Endothelial cell of umbilical vein (primary cell): ENCODE measurements around the gene GTF3C1. TPM values are rescaled to one million over a fixed set of nuclear protein-coding genes. Genes with fewer than 3 reads are reported as not detected.

Experiments used
- BruUV-seq: library from RNA; stranded (reverse); fragments of 400-500 nt; replicated peaks from 2 replicates; lab custom pipeline; 2021; lab: Mats Ljungman, UMichigan
- CTCF ChIA-PET: fragments of 300-600, 350-600 bp; sonication (Branson Sonifier 250); formaldehyde crosslinking; loops from one replicate; lab custom pipeline; 2021; ENCODE audit warnings: antibody characterized with exemption, inconsistent platforms; lab: Charles Lee
- POLR2A ChIA-PET: fragments of 300-600, 350-600 bp; sonication (Branson Sonifier 250); formaldehyde crosslinking; loops from one replicate; lab custom pipeline; 2021; ENCODE audit warnings: antibody characterized with exemption, inconsistent platforms; lab: Charles Lee
- DNase-seq: peaks from one replicate; pipeline ENCODE4 v3.0.0-alpha.2; 2011; ENCODE audit warnings: low read depth, low spot score
- FAIRE-seq: peaks from 2 replicates; lab custom pipeline; 2011; peaks lifted over from hg19 to GRCh38; lab: Jason Lieb, UNC
- H2AFZ ChIP-seq: 2 replicates; pipeline ENCODE4 v1.6.0; 2012; ENCODE audit warnings: low read depth, low read length, control low read depth, inconsistent platforms
- H3K27ac ChIP-seq: 2 replicates; pipeline ENCODE4 v1.5.1; 2011; ENCODE audit warnings: low read depth, mild to moderate bottlenecking, control low read depth, low read length, moderate library complexity; ENCODE audit not compliant: insufficient read depth
- H3K27me3 ChIP-seq, 2 experiments: 2 replicates each; pipeline versions ENCODE4 v1.6.0 to v1.6.1; 2011; ENCODE audit warnings: low read length in 2 of 2, mixed read lengths in 1 of 2; ENCODE audit not compliant: control insufficient read depth in 2 of 2, insufficient read depth in 2 of 2
- H3K36me3 ChIP-seq, 2 experiments: 2 replicates in 1 of 2; 3 replicates in 1 of 2; pipeline ENCODE4 v1.5.1; 2011; ENCODE audit warnings: low read length in 2 of 2, mild to moderate bottlenecking in 1 of 2, moderate library complexity in 1 of 2; ENCODE audit not compliant: control insufficient read depth in 2 of 2, insufficient read depth in 2 of 2; ENCODE audit errors: extremely low read depth in 1 of 2
- H3K4me1 ChIP-seq: 3 replicates; pipeline ENCODE4 v1.5.1; 2011; ENCODE audit warnings: mild to moderate bottlenecking, low read length; ENCODE audit not compliant: control insufficient read depth, insufficient read depth; ENCODE audit errors: extremely low read depth
- H3K4me2 ChIP-seq: 2 replicates; pipeline ENCODE4 v1.6.1; 2011; ENCODE audit warnings: low read length, control low read depth, mixed read lengths; ENCODE audit not compliant: insufficient read depth
- H3K4me3 ChIP-seq, 3 experiments: fragments of 200-600 bp in 1 of 3; sonication (generic), shearing (Covaris generic) in 1 of 3; replicated peaks in 1 of 3; 2 replicates each; pipeline ENCODE4 v1.5.1; 2011 to 2016; ENCODE audit warnings: control low read depth in 3 of 3, low read length in 3 of 3, mild to moderate bottlenecking in 2 of 3, inconsistent platforms in 1 of 3, low read depth in 1 of 3, moderate library complexity in 1 of 3; ENCODE audit not compliant: insufficient read depth in 1 of 3
- H3K79me2 ChIP-seq: 2 replicates; pipeline ENCODE4 v1.6.0; 2012; ENCODE audit warnings: low read length, inconsistent platforms; ENCODE audit not compliant: control insufficient read depth, insufficient read depth
- H3K9ac ChIP-seq: replicated peaks from 2 replicates; pipeline ENCODE3; 2011; ENCODE audit warnings: low read length, control low read depth; ENCODE audit not compliant: insufficient read depth; ENCODE audit errors: extremely low read depth
- H3K9me1 ChIP-seq: replicated peaks from 3 replicates; pipeline ENCODE4 v1.6.0; 2011; ENCODE audit warnings: mild to moderate bottlenecking, low read length; ENCODE audit not compliant: control insufficient read depth, insufficient read depth; ENCODE audit errors: extremely low read depth
- H3K9me3 ChIP-seq: replicated peaks from 2 replicates; pipeline ENCODE4 v1.5.1; 2012; ENCODE audit warnings: low read length, inconsistent platforms; ENCODE audit not compliant: control insufficient read depth, insufficient read depth
- H4K20me1 ChIP-seq: replicated peaks from 2 replicates; pipeline ENCODE3; 2011; ENCODE audit warnings: mild to moderate bottlenecking, low read length; ENCODE audit not compliant: control insufficient read depth, insufficient read depth; ENCODE audit errors: extremely low read depth
- CTCF ChIP-seq, 2 donors: IDR thresholded peaks; 1 replicate in 1 of 2; 2 replicates in 1 of 2; pipeline ENCODE4 v1.5.1; 2011; ENCODE audit warnings: low read length in 2 of 2, mild to moderate bottlenecking in 2 of 2, moderate library complexity in 2 of 2, control low read depth in 1 of 2, inconsistent platforms in 1 of 2, low read depth in 1 of 2; ENCODE audit not compliant: insufficient read depth in 1 of 2; ENCODE audit errors: extremely low read depth in 1 of 2
- EZH2 ChIP-seq: IDR thresholded peaks from 2 replicates; pipeline ENCODE4 v1.6.1; 2012; ENCODE audit warnings: borderline replicate concordance, low read depth, mild to moderate bottlenecking, moderate library complexity, low read length, inconsistent platforms; ENCODE audit not compliant: severe bottlenecking
- FOS ChIP-seq: IDR thresholded peaks from 2 replicates; pipeline ENCODE4 v1.6.1; 2011; ENCODE audit warnings: mild to moderate bottlenecking, low read length, moderate library complexity, borderline replicate concordance; ENCODE audit not compliant: insufficient read depth
- GATA2 ChIP-seq: IDR thresholded peaks from 2 replicates; pipeline ENCODE4 v1.7.0; 2011; ENCODE audit warnings: low read depth, mild to moderate bottlenecking, moderate library complexity, mixed read lengths, low read length; ENCODE audit not compliant: insufficient read length, insufficient read depth
- JUN ChIP-seq: IDR thresholded peaks from 2 replicates; pipeline ENCODE4 v1.6.1; 2011; ENCODE audit warnings: borderline replicate concordance, low read depth; ENCODE audit not compliant: insufficient read length, insufficient read depth
- MAX ChIP-seq: IDR thresholded peaks from 2 replicates; pipeline ENCODE4 v1.6.1; 2011; ENCODE audit not compliant: insufficient read depth, insufficient read length
- MYC ChIP-seq: IDR thresholded peaks from one replicate; pipeline ENCODE4 v1.6.1; 2011; ENCODE audit warnings: mild to moderate bottlenecking, low read depth, low read length
- POLR2A ChIP-seq: IDR thresholded peaks from 2 replicates; pipeline ENCODE4 v1.6.1; 2012; ENCODE audit warnings: low read depth, mild to moderate bottlenecking, control low read depth, low read length
- POLR2AphosphoS5 ChIP-seq: IDR thresholded peaks from 2 replicates; pipeline ENCODE4 v1.6.1; 2012; ENCODE audit warnings: low read depth, mild to moderate bottlenecking, control low read depth, low read length, moderate library complexity; ENCODE audit not compliant: insufficient read depth
- dilution Hi-C: fragments of 300-500 bp; cut with MboI; formaldehyde crosslinking; loops from one replicate; pipeline ENCODE4 v1.15.0; 2019; ENCODE audit warnings: low sequenced_read_pairs; ENCODE audit not compliant: extremely low pct_ligation_motif_present
- intact Hi-C: fragments of 100-400 bp; cut with micrococcal nuclease; formaldehyde crosslinking; loops from one replicate; pipeline ENCODE4 v1.10.0; 2022
- polyA plus RNA-seq, 4 experiments: library from polyadenylated mRNA; depleted of rRNA in 3 of 4; stranded (reverse) in 3 of 4; unstranded in 1 of 4; fragments of >200 nt; gene quantifications; 2 replicates each; pipeline versions ENCODE4 v1.2.1 to v1.2.3, GENCODE V29; 2011 to 2012; ENCODE audit warnings: missing spikeins in 1 of 4
- total RNA-seq: library from RNA; stranded (reverse); gene quantifications from 2 replicates; pipeline ENCODE4 v1.2.3, GENCODE V29; 2021

Gene GTF3C1
- total and polyA plus RNA-seq, 2 donors (not counting 3 experiments of a cell fraction or from before 2014, with no cell fraction given): 58.1 to 86.1 TPM

- H3K4me1 ChIP-seq: peaks cover 3% of the 10 kb centered on the region
- no peak overlapping the region for H3K4me3 ChIP-seq
- no peak overlapping the region for H3K27ac ChIP-seq
- DNase-seq (no peak), FAIRE-seq (no peak)
- no peak overlapping the region for H3K9ac ChIP-seq
- intact Hi-C loops (no loop called here), dilution Hi-C loops (no loop called here)
- H3K79me2 ChIP-seq: no peaks in the 10 kb centered on the region
- TF ChIP-seq POLR2A: no peak
- no peak for TF ChIP-seq MAX
- TF ChIP-seq POLR2AphosphoS5: no peak
- no peak for TF ChIP-seq EZH2
- TF ChIP-seq JUN: no peak
- TF ChIP-seq GATA2: no peak
- TF ChIP-seq FOS: no peak
- TF ChIP-seq MYC: no peak
- no peak for TF ChIP-seq CTCF (IDR thresholded peaks at IDR 0.05; ENCODE audit: extremely low read depth in 1 of 2, insufficient read depth in 1 of 2, low read depth in 1 of 2, low read length in 2 of 2)
- H3K4me2 ChIP-seq: no peak overlapping the region
- BruUV-seq: no TSS peak
- no peaks in the 10 kb centered on the region for H3K9me3 ChIP-seq
- POLR2A ChIA-PET: no interaction called here
- H3K27me3 ChIP-seq: no peaks in the 10 kb centered on the region
- peaks cover 29 to 49% of the 10 kb centered on the region in 2 experiments for H3K36me3 ChIP-seq
- no peaks in the 10 kb centered on the region for H4K20me1 ChIP-seq
- no peak overlapping the region for H2AFZ ChIP-seq
- no peaks in the 10 kb centered on the region for H3K9me1 ChIP-seq
- CTCF ChIA-PET: interaction anchor here (3.7 kb wide), 1 partner anchor 10 kb away, joined by 15 read pairs; no protein-coding TSS in a partner anchor
Measured at GRCh38 chr16:27526180-27526579, 23.5 kb downstream of the GTF3C1 start.
